Measurements from ENCODE around the gene SGIP1.
"Not testable (repeated sequence)": the region's sequence is repeated elsewhere in the genome, so short reads cannot be mapped to it uniquely, and the experiment has no call there.

The SGIP1 gene

DNA sequence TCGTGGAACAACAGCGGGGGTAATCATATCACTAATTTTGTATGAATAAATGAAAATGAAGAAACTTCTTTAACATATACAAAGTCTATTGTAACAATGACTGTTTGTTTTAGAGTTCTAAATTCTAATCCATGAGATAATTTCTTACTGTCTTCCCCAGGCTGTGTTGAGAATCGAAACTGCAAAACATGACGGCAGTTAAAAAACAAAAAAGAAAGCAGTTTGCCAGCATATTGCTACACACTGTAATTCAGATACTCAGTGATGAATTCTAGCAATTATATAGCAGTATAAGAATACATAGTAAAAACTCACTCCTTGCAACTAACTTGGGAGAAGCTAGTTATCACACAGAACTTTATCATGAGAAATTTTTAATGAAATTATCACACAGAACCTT, 245.0 kb downstream of the SGIP1 start:
- H3K27ac ChIP-seq = no peak overlapping the region
- TF ChIP-seq, protein P1, sequence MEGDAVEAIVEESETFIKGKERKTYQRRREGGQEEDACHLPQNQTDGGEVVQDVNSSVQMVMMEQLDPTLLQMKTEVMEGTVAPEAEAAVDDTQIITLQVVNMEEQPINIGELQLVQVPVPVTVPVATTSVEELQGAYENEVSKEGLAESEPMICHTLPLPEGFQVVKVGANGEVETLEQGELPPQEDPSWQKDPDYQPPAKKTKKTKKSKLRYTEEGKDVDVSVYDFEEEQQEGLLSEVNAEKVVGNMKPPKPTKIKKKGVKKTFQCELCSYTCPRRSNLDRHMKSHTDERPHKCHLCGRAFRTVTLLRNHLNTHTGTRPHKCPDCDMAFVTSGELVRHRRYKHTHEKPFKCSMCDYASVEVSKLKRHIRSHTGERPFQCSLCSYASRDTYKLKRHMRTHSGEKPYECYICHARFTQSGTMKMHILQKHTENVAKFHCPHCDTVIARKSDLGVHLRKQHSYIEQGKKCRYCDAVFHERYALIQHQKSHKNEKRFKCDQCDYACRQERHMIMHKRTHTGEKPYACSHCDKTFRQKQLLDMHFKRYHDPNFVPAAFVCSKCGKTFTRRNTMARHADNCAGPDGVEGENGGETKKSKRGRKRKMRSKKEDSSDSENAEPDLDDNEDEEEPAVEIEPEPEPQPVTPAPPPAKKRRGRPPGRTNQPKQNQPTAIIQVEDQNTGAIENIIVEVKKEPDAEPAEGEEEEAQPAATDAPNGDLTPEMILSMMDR (IDR thresholded peaks at IDR 0.05) = no peak
- H3K4me3 ChIP-seq = peak overlapping the region; percentile 11
- DNase-seq (ENCODE audit: low spot score) = no peak

- H3K27ac ChIP-seq = no peak overlapping the region
- TF ChIP-seq, protein P1 (IDR thresholded peaks at IDR 0.05) = no peak
- no peak for DNase-seq (ENCODE audit: low spot score)
- no peak overlapping the region for H3K4me3 ChIP-seq
Observed at GRCh38 chr1:66779475-66780078, 245.6 kb downstream of the SGIP1 start.

DNA sequence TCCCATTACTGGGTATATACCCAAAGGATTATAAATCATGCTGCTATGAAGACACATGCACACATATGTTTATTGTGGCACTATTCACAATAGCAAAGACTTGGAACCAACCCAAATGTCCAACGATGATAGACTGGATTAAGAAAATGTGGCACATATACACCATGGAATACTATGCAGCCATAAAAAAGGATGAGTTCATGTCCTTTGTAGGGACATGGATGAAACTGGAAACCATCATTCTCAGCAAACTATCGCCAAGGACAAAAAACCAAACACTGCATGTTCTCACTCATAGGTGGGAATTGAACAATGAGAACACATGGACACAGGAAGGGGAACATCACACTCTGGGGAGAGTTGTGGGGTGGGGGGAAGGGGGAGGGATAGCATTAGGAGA, 251.8 kb downstream of the SGIP1 start:
- not testable (repeated sequence) for H3K27ac ChIP-seq; DNase-seq (ENCODE audit: low spot score); H3K4me3 ChIP-seq

GRCh38 chr1:66787641-66788040, 253.7 kb downstream of the SGIP1 start:
- H3K27ac ChIP-seq = no peak overlapping the region
- H3K4me3 ChIP-seq = no peak overlapping the region
- TF ChIP-seq, protein P1 (IDR thresholded peaks at IDR 0.05) = no peak
- no peak for DNase-seq (ENCODE audit: low spot score)

GRCh38 chr1:66788231-66788939, 254.4 kb downstream of the SGIP1 start:
- TF ChIP-seq, protein P1 (IDR thresholded peaks at IDR 0.05) = no peak
- DNase-seq (ENCODE audit: low spot score) = no peak
- Histone ChIP-seq H3K27ac (no peak overlapping the region), H3K4me3 (no peak overlapping the region)

- TF ChIP-seq, protein P1 (IDR thresholded peaks at IDR 0.05) = no peak
- H3K27ac ChIP-seq = no peak overlapping the region
- H3K4me3 ChIP-seq = no peak overlapping the region
- DNase-seq (ENCODE audit: low spot score) = no peak
Observed at GRCh38 chr1:66791621-66792610, 258.0 kb downstream of the SGIP1 start.

DNA sequence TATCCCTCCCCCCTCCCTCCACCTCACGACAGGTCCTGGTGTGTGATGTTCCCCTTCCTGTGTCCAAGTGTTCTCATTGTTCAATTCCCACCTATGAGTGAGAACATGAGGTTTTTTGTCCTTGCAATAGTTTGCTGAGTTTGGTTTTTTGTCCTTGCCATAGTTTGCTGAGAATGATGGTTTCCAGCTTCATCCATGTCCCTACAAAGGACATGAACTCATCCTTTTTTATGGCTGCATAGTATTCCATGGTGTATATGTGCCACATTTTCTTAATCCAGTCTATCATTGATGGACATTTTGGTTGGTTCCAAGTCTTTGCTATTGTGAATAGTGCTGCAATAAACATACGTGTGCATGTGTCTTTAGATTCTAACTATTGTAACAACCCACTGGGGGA, 261.9 kb downstream of the SGIP1 start:
- not testable (repeated sequence) for H3K27ac ChIP-seq; DNase-seq (ENCODE audit: low spot score); H3K4me3 ChIP-seq

All from coronary artery (tissue), 2 donors.